GM23338 (cell line): ENCODE results near the gene IMMP2L.

ENCODE experiments used
- CREB1 ChIP-seq: fragments of 250-450 bp; sonication (Bioruptor Pico); IDR thresholded peaks from 2 replicates; pipeline ENCODE4 v1.5.0; 2020; ENCODE audit warnings: low read depth, mild to moderate bottlenecking, moderate library complexity
- EZH2 ChIP-seq: fragments of 200-600 bp; sonication (generic); IDR thresholded peaks from one replicate; pipeline ENCODE4 v1.8.0; 2017; ENCODE audit warnings: antibody characterized with exemption, mild to moderate bottlenecking, low read depth; ENCODE audit not compliant: unreplicated experiment
- POLR2AphosphoS5 ChIP-seq: IDR thresholded peaks from 2 replicates; pipeline ENCODE4 v1.6.1; 2016; ENCODE audit warnings: antibody characterized with exemption, low read depth
- TF ChIP-seq, protein P1 (sequence below), 2 experiments: fragments of 200-600 bp in 1 of 2; sonication (generic) in 1 of 2; conservative IDR thresholded peaks; 2 replicates each; pipeline versions ENCODE4 v1.5.1 to v1.6.1; 2016 to 2017; ENCODE audit warnings: antibody characterized with exemption in 2 of 2, low read depth in 2 of 2, mild to moderate bottlenecking in 2 of 2, moderate library complexity in 1 of 2
- TF ChIP-seq, protein P2 (sequence below): IDR thresholded peaks from 2 replicates; pipeline ENCODE4 v1.6.1; 2016; ENCODE audit warnings: antibody characterized with exemption
- TF ChIP-seq, protein P3 (sequence below): IDR thresholded peaks from one replicate; pipeline ENCODE4 v1.6.1; 2018; ENCODE audit warnings: antibody characterized with exemption; ENCODE audit not compliant: unreplicated experiment

DNA sequence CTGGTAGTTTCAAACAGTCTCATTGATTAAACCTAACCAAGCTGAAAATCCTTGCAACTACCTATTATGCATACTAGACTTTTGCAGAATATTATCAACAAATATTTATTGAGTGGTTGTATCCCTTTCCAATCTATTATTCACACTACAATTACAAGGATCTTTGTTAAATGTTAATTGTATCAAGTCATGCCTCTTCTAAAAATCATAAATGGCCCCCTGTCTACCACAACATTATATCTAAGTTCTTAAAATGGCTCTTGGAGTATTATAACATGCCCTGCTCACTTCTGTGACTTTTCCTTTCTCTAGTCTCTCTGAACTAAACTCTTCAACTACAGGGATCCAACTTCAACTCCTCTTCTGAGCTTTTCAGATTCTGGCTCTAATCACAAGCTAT, 219.3 kb downstream of the IMMP2L start:
- TF ChIP-seq EZH2 (no peak), CREB1 (CRISPR knock-in tag) (no peak), POLR2AphosphoS5 (no peak)
- TF ChIP-seq, protein P1, sequence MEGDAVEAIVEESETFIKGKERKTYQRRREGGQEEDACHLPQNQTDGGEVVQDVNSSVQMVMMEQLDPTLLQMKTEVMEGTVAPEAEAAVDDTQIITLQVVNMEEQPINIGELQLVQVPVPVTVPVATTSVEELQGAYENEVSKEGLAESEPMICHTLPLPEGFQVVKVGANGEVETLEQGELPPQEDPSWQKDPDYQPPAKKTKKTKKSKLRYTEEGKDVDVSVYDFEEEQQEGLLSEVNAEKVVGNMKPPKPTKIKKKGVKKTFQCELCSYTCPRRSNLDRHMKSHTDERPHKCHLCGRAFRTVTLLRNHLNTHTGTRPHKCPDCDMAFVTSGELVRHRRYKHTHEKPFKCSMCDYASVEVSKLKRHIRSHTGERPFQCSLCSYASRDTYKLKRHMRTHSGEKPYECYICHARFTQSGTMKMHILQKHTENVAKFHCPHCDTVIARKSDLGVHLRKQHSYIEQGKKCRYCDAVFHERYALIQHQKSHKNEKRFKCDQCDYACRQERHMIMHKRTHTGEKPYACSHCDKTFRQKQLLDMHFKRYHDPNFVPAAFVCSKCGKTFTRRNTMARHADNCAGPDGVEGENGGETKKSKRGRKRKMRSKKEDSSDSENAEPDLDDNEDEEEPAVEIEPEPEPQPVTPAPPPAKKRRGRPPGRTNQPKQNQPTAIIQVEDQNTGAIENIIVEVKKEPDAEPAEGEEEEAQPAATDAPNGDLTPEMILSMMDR (conservative IDR thresholded peaks at IDR 0.05; ENCODE audit: low read depth in 2 of 2), result no peak
- TF ChIP-seq, protein P2, sequence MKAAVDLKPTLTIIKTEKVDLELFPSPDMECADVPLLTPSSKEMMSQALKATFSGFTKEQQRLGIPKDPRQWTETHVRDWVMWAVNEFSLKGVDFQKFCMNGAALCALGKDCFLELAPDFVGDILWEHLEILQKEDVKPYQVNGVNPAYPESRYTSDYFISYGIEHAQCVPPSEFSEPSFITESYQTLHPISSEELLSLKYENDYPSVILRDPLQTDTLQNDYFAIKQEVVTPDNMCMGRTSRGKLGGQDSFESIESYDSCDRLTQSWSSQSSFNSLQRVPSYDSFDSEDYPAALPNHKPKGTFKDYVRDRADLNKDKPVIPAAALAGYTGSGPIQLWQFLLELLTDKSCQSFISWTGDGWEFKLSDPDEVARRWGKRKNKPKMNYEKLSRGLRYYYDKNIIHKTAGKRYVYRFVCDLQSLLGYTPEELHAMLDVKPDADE, result no peak
- TF ChIP-seq, protein P3, sequence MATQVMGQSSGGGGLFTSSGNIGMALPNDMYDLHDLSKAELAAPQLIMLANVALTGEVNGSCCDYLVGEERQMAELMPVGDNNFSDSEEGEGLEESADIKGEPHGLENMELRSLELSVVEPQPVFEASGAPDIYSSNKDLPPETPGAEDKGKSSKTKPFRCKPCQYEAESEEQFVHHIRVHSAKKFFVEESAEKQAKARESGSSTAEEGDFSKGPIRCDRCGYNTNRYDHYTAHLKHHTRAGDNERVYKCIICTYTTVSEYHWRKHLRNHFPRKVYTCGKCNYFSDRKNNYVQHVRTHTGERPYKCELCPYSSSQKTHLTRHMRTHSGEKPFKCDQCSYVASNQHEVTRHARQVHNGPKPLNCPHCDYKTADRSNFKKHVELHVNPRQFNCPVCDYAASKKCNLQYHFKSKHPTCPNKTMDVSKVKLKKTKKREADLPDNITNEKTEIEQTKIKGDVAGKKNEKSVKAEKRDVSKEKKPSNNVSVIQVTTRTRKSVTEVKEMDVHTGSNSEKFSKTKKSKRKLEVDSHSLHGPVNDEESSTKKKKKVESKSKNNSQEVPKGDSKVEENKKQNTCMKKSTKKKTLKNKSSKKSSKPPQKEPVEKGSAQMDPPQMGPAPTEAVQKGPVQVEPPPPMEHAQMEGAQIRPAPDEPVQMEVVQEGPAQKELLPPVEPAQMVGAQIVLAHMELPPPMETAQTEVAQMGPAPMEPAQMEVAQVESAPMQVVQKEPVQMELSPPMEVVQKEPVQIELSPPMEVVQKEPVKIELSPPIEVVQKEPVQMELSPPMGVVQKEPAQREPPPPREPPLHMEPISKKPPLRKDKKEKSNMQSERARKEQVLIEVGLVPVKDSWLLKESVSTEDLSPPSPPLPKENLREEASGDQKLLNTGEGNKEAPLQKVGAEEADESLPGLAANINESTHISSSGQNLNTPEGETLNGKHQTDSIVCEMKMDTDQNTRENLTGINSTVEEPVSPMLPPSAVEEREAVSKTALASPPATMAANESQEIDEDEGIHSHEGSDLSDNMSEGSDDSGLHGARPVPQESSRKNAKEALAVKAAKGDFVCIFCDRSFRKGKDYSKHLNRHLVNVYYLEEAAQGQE, result no peak
